Measurements from ENCODE around the gene RPS27L.

Gene RPS27L

DNA sequence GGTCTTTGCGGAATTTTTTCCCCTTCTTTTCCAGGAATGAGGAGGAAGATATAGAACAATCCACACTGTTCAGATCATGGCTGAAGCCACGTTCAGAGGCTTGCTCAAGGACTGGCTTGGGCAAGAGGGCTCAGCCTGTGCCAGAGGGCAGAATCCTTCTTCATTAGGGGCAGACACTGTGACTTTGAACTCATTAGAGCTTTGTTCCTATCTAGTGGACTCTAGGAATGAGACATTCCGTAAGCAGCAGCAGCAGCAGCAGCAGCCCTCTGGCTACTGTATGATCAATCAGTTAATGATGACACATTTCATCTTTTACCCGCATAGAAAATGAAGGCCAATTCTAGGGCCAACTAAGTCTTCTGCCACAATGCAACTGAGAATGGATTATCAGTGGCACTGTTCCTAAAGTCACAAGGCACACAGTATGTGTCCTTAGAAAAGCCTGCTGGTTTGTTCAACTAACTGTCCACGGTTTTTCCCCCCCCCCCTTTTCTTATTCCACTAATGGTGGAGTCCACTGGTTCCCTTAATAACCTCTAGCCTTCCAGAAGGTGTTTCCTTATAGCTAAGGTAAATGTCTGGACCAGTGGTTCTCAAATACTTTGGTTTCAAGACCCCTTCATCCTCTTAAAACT, 30.4 kb upstream of the RPS27L start:
- no peak for DNase-seq

DNA sequence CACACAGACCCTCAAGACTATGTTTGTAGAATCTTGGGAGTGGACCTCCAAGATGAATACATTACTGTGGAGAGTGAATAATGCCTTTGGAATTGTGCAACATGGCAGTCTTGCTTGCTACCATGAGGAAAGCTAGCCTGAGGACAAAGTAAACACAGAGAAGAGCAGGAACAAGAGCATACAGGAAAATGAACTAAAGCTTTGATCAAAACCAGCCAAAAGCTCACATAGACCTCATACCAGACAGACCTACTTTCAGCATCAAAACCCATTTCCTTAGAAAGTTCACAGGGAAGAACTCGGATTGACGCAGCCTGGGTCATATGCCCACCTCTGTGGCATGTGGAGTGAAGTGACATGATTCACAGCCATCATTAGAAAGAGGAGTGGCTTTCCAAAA, 28.8 kb upstream of the RPS27L start:
- no peak for DNase-seq

DNA sequence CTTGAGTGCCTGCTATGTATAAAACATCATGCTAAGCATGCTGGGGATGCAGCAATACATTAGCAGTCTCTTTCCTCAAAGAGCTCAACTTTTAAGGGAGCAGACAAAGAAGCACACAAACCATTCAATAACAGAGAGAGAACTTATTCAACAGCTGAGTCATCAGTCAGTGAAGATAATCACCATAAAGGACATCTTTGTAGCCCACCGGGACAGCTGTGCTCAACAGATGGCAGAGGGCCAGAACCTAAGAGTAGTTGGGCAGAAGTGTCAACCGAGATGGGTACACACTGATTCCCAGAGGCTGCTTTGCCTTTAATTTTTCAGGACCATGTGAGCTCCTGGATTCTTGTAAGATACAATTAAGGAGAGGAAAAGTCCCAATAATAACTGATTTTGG, 27.9 kb upstream of the RPS27L start:
- DNase-seq = no peak

DNA sequence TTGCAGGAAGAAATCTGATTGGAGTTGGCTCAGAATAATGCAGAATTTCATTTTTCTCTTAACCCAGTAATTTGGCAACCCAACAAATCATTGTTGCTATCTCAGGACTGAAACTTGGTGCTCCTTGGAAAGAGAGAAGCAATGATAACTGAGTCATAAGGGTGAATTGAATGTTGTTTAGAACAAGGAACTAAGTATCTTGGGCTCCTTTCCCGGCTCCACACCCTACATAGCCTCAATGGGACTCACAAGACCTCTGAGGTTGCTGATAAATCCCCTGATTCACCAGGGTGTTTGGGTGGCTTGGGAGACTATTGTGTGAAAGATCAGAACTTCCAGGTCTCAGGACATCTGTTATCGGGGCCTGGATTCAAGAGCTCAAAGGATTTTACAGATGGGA, 24.4 kb upstream of the RPS27L start:
- no peak for DNase-seq

DNA sequence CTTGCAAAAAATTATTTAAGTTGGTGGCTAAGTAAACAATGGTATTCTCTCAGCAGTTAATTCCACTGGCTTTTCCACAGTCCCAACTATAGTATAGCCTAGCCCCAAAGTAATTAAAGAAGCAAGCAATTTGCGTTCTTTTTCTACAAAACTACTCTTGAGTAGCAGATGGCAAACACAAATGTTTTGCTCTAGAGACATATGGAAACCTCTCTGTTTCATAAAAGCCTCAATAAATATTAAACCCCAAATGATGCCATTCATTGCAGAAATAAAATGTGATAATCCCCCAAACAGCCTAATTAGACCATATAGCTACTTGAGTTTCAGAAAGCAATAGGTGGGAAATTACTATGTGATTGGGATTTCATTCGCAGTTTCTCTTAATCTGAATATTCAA, 23.5 kb upstream of the RPS27L start:
- no peak for DNase-seq

DNA sequence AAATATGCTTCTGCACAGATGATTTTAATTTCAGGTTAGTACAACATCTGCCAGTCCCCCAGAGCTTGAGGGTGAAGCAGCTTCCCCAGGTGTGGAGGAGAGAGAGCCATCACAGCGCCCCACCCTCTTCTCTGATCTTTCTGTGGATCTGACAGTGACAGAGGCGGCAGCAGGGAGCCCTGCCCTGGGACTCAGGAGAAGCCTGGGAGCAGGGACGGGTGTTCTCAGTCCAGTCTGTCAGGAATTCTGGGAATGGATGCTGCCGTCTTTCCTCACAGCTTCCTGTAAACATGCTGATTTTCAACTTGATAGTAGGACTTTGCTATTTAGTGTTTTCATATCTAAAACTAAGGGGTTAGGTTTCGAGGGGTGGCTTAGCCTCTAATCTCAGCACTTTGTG, 20.8 kb upstream of the RPS27L start:
- DNase-seq = no peak

DNA sequence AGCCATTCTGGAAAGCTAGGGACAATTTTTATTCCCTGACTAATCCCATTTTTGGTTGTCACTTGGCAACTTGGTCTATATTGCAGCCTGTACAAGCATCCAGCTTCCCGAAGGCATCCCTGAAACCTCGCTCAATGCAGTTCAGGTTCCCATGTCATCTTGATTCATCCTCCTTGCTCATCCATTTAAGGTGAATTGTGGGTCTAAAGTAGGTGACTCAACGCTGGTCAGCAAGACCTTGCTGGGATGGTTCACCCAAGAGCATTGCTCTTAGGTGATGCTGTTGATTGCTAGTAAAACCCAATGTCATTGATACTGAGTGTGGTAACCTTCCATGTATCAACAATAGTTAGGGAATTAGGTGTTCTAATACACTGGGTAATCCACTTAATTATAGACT, 19.0 kb upstream of the RPS27L start:
- DNase-seq = no peak

DNA sequence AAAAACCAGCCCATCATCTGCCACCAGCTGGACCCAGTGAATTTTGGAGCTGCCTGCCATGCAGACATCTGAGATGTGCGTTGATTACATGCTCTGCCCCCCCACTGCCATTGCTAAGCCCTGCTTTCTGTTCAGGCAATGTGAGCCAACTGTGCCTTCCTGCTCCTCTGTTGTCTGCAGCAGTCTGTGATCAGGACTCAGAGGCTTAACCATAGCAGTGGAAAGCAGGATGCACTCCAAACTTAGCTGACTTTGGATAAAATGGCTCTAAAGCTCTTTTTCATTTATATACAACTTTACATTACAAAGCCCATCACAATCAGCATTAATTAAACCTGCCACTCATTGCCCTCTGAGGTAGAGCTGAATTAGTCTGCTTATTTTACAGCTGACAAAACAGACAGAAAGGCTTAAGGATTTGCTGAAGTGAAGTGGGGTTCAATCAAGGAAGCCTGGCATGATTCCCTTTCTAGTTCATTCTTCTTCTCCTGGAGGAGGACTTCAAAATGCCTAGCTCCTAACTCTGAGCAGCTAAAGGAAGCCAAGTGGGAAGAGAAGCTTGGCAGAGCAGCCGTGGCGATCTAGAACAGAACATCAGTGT, 15.7 kb upstream of the RPS27L start:
- no peak for DNase-seq

DNA sequence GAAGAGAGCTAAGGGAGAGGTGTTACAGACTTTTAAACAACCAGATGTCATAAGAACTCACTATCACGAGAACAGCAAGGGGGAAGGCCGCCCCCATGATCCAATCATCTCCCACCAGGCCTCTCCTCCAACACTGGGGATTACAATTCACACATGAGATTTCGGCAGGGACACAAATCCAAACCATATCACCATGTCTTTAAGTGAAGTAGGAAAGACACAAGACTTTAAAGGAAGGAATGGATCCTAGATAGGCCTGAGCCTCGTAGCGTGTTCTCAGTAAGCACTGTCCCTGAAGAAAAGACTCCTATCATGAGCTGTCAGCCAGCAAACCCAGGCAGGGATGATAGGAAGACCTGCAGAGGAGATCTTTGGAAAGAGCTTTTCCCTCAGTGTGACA, 15.1 kb upstream of the RPS27L start:
- DNase-seq = no peak

DNA sequence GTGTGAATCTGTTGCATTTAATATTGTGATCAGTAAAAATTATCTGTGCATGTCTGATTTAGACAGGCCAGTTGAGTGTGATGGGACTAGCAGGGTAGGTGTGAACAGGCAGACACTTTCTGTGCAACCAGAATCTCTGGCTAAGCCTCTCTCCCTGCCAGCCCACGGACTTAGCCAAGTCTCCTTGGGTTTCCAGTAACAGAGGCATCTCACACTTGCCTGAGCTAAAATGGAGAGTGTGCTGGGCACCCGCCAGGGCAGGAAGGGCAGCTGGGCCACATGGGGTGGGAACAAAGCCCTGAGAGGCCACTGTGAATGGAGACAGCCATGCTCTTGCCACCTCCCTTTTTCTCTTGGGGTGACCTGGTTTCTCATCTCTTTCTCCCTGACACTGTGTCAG, 12.5 kb upstream of the RPS27L start:
- no peak for DNase-seq

DNA sequence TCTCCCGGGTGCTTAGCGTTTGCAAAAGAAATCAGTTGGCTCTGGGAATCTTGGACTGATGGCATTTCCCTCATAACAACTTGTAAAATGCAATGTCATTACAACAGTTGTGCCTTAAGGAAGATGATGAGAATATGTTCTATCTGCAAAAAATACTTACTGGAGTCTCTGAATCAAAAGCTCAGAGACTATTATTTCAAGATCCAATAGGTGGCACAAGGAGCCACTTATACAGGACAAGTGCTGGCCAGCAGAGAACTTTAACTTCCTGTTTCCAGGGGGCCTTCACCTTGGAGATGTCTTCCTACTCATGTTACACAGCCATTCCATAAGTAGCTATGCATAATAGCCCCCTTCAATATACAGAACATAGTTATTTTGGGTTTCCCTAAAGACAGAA, 8.9 kb upstream of the RPS27L start:
- DNase-seq = no peak

DNA sequence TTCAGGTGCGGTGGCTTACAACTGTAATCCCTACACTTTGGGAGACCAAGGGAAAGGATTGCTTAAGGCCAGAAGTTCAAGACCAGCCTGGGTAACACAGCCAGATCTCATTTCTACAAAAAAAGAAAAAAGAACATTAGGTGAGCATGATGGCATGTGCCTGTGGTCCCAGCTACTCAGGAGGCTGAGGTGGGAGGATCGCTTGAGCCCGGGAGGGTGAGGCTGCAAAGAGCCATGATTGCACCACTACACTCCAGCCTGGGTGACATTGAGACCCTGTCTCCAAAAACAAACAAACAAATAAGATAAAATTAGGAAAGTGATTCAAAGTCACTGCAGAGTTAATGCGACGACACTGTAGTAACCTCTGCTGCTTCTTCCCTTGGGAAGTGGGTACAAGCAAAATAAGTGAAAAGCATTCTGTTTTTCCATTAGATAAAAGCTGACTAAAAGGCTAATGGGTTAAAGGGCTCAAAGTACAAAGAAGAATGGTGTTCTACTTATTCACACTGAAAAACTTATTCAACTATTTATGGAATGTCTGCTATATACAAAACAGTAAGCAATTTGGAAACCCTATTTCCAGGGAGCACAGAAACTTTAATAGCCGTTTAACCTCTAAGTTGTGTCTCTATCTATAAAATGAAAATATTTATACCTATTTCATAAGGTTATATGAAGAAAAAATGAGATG, 8.0 kb upstream of the RPS27L start:
- DNase-seq = no peak

DNA sequence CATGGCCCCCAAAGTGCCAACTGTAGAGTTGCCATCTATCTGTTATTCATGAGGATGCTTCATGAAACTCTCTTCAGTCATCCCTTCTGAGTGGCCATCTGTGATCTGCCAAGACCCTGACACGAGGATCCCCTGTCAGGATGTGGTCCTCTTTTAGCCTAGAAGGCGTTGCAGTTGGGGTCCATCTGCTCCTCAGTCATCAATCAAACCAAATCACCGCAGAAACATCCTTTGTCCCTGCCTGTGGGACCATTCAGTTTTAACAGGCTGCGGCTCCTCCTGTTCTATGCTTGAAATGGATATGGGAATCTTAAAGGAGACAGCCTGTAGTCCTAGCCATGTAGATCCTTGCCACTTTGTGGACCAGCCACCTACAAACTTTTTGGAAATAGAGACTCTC, 5.9 kb upstream of the RPS27L start:
- no peak for DNase-seq

DNA sequence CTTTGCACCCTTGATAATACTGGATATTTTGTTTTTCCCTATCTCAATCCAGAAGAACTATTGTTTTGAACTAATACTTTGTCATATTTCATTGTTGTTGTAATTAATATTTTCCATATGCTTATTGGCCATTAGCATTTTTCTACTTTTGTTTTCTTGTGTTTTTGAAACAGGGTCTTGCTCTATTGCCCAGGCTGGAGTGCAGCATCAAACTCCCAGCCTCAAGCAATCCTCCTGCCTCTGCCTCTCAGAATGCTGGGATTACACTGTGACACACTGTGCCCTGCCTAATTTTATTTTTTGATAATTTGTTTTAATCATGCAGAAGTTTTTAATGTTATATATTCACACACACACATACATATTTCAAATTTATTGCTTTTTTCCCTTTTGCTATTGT, 3.4 kb upstream of the RPS27L start:
- no peak for DNase-seq

DNA sequence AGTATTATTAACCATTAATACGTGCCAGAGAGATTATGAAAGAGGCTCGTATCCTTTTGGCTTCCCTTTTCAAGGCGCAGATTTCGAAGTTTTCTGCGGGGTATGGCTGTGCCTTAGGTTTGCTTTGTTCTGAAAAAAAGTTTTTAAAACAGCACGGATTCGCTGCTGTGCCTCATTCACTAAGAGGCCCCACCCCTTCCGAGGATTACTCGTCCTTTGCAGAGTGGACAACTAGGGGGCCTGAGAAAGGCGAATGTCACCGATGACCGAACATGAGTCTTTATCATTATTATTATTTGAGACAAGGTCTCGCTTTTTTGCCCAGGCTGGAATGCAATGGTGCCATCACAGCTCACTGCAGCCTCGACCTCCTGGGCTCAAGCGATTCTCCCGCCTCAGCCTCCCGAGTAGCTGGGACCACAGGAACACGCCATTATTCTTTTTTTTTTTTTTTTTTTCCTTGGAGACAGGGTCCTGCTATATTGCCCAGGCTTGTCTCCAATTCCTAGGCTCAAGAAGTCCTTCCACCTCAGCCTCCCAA, 684 bp upstream of the RPS27L start:
- DNase-seq = no peak

DNA sequence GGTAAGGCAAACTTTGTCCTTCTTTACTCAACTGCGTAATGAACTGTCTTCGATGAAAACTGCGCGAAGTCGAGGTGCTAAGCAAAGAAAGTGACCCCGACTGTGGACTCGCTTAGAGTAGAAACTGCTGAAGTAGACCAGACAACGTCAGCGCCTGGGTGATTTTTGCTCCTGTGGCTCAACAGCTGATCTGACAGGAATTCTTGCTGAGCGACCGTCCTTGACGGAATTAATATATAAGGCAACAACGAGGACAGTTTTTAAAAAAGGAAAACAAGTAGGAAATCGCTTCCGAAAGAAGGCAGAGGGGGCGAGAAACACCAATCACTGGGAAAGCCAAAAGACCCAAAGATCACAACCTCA, 541 bp downstream of the RPS27L start:
- no peak for DNase-seq

DNA sequence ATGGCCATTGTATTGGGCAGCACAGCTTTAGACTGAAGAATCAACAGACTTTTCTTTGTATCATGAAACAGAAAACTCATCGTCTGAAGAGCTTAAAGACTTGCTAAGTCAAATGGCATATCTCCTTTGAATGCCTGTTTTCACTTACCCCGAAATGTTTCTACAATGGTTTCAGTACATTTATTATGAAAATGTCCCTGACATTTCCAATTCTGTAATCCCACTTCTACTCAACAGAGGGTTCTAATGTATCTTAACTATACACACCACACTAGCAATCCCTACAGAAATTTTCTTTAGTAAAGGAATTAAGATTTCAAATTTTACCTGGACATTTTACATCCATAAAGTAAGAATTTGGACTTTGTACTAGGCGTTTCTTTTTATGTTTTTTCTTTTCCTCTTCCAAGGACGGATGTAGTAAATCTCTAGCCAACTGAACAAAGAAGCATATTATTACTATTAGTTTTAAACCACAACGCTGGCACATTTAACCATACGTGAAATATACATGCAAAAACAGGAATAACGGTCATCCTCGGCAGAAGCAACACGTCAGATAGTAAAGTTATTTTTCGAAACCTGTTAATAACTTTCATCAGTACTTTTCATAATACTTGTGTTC, 1.1 kb downstream of the RPS27L start:
- no peak for DNase-seq

DNA sequence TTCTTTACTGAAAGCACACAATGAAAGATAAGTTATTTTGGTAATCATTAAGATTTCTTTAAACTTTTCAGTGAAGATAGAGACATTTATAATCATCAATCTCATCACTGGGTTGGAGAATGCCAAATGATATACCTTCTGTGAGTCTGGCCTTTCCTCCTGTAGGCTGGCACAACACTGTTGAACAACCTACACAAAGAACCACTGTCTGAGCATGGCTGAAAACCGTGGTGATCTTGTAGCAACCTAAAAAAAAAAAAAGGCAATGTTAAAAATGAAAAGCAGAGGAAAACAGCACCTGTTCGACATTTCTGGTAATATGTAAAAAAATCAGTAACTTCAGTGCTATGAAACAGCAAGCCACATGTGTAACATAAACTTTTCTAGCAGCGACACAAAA, 1.8 kb downstream of the RPS27L start:
- DNase-seq = no peak

DNA sequence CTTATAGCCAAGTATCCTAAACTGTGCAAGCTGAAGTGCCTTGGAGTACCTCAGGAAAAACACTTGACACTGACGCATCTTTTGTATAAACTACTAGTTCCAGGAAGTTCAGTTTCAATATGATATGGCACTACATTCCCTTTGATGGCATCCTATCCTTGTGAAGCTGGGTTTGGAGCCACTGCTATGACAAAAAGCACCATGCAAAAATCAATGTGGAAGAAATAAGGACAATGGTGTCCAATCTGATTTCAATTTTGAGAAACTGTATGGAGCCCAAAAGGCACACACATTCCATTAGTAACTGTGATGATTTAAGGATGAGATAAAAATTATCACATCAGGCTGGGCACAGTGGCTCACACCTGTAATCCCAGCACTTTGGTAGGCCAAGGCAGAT, 5.6 kb downstream of the RPS27L start:
- DNase-seq = no peak

DNA sequence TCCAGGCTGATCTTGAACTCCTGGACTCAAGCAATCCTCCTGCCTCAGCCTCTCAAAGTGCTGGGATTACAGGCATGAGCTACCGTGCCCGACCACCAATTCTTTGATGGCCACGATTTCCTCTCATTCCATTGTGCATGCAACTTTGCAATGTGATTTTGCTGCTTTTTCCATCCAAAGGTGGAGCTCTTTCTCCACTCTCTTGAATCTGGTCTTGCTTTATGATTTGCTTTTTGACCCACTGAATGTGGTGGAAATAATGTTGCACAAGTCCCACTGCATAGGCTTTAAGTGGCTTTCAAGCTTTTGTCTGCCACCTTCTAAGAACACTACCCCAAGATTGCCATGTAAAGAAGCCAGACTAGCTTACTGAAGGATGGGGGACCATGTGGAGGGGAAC, 10.6 kb downstream of the RPS27L start:
- no peak for DNase-seq

DNA sequence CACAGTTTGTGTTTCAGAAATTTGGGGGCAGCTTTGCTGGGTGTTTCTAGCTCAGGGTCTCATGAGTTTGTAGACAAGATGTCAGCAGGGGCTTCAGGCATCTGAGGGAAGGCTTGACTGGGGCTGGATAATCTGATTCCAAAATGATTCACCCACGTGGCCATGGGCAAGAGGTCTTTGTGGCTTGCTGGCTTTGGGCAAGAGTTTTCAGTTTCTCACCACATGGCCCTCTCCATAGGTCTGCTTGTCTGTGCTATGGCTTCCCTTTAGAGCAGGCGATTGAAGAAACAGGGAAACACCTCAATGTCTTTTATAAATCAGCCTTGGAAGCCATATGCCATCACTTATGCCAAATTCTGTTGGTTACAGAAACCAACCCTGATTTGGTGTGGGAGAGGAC, 11.9 kb downstream of the RPS27L start:
- no peak for DNase-seq

DNA sequence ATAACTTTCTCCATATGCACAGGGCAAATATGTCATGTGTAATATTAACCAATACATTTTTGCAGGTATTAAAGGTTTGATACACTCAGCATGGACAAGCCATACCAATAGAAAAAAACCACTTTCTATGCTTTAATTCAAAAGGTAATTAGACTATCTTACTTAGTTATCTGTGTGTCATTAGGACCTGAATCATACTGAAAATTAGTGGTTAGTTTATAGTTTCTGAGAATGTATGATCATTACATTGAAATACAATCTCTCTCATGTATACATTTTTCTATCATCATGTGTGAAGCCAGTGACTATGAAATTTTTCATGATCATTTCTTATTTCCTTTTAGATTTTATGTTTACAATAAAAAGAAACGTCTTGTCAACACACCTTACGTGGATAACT, 16.3 kb downstream of the RPS27L start:
- DNase-seq = no peak

DNA sequence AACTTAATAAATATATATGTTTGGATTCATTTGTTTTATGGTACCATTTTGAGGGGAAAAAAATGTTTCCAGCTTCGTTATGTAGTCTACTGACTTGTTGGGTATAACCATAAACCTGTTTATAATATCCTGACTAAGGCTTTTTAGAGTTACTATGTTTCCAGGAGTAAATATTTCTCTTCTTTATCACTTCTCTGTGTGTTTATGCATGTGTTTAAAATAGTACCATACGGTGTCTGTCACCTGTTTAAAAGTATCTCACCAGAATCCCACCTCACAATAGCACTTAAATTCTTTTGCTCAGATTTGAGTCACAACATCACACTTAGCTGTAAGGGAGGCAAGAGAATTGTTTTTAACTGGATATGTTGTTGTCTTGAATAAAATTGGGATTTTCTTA, 20.5 kb downstream of the RPS27L start:
- no peak for DNase-seq

DNA sequence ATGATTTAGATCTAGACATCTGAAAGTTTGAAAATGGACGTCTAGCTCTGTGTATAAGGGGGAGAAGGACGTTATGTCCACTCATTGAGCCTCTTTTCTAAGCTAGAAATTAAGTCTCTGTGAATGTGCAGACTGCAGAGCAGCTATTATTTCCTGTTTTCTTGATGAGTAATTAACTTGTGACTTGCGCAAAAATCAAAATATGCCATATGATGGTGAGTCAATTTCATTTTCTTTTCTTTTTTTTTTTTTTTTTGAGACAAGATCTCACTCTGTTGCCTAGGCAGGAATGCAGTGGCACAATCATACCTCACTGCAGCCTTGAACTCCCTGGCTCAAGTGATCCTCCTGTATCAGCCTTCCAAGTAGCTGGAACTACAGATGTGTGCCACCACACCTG, 21.5 kb downstream of the RPS27L start:
- no peak for DNase-seq

All from DMS 273 treated with DMSO at 0.1 percent for 48 hours (cell line).